Heart left ventricle (tissue), 16 donors: ENCODE results near the gene CAPG. TPM values are rescaled to one million over a fixed set of nuclear protein-coding genes. Genes with fewer than 3 reads are reported as not detected.

Source experiments
- ATAC-seq, 4 donors: fragments of 200-7000 bp; cut with Tn5 transposase; one replicate each; pipeline ENCODE4 v1.9.1; 2020 to 2022; ENCODE audit warnings: moderate library complexity in 4 of 4, mild to moderate bottlenecking in 3 of 4, moderate number of reproducible peaks in 1 of 4
- DNase-seq, 5 donors: peaks; one replicate each; pipeline ENCODE4 v3.0.0-alpha.2; 2020
- H3K27ac ChIP-seq, 12 donors: fragments of 200-600 bp; sonication (generic) in 4 of 12; one replicate each; pipeline versions ENCODE4 v1.5.0 to v1.8.0; 2016 to 2022; ENCODE audit warnings: mild to moderate bottlenecking in 2 of 12
- H3K27me3 ChIP-seq, 9 donors: fragments of 200-600 bp; sonication (generic) in 2 of 9; one replicate each; pipeline versions ENCODE4 v1.5.1 to v1.8.0; 2016 to 2022; ENCODE audit warnings: mild to moderate bottlenecking in 3 of 9
- H3K36me3 ChIP-seq, 9 donors: fragments of 200-600 bp; sonication (generic) in 2 of 9; one replicate each; pipeline versions ENCODE4 v1.5.0 to v1.8.0; 2018 to 2022; ENCODE audit warnings: mild to moderate bottlenecking in 2 of 9
- H3K4me1 ChIP-seq, 12 donors: fragments of 200-600 bp; sonication (generic) in 4 of 12; one replicate each; pipeline versions ENCODE4 v1.5.0 to v1.8.0; 2016 to 2022; ENCODE audit warnings: mild to moderate bottlenecking in 3 of 12
- H3K4me3 ChIP-seq, 12 donors: fragments of 200-600 bp; sonication (generic) in 4 of 12; one replicate each; pipeline versions ENCODE4 v1.5.0 to v1.8.0; 2017 to 2022; ENCODE audit warnings: mild to moderate bottlenecking in 9 of 12, moderate library complexity in 4 of 12
- H3K9me3 ChIP-seq, 12 donors: fragments of 200-600 bp; sonication (generic) in 4 of 12; one replicate each; pipeline versions ENCODE4 v1.5.0 to v1.8.0; 2016 to 2022; ENCODE audit warnings: mild to moderate bottlenecking in 1 of 12
- POLR2A ChIP-seq, 2 donors: fragments of 450-650 bp; IDR thresholded peaks; one replicate each; pipeline ENCODE4 v1.6.1; 2017; ENCODE audit warnings: antibody characterized with exemption in 2 of 2, mild to moderate bottlenecking in 2 of 2, moderate library complexity in 2 of 2
- WGBS, 4 donors: extraction: QIAGEN DNeasy Blood & Tissue Kit in 2 of 4; methylation state at CpG; one replicate each; pipeline versions ENCODE4 v1.1.5 to v1.1.7; 2013 to 2018; 5-methylcytosine and 5-hydroxymethylcytosine counted together
- intact Hi-C, 10 donors: fragments of 100-400 bp; cut with DNase I; formaldehyde crosslinking; loops; one replicate each; pipeline versions ENCODE4 v1.11.1 to v1.14.2; 2022
- polyA plus RNA-seq, 2 donors: library from polyadenylated mRNA; stranded (reverse); fragments of 200-250 nt; gene quantifications; one replicate each; pipeline ENCODE4 v1.2.3, GENCODE V29; 2013
- total RNA-seq, 9 donors: library from RNA; depleted of rRNA in 2 of 9; stranded (reverse); fragments of >200 nt in 2 of 9; fragmentation: NEBNext Ultra II Directional in 3 of 9; extraction: Animal tissue kit (Norgen Biotek cat#: 25700) in 3 of 9; gene quantifications; one replicate each; pipeline versions ENCODE4 v1.1.0 to v1.2.4, GENCODE V29; 2016 to 2023
- TF ChIP-seq, protein P1 (sequence below), 12 donors: fragments of 200-600 bp; sonication (generic) in 4 of 12; IDR thresholded peaks; one replicate each; pipeline versions ENCODE4 v1.5.0 to v1.8.0; 2018 to 2022; ENCODE audit warnings: antibody characterized with exemption in 12 of 12, mild to moderate bottlenecking in 5 of 12
- donor health status: ischemic (EF 13 %, LVEDD 7.1; RV severe dilation, severe dysfunction).
- donor health status: healthy with polysubstance abuse.
- donor health status: DM: no; HTN: yes; CAD: no.
- donor health status: DM: no; HTN: no; CAD: no.
- donor health status: ischemic (EF 25% LVEDD 6.9; RV normal size, moderate dysfunction).
- donor health status: ischemic (EF 25% LVEDD 5.7; RV mildly dilated, moderate dysfunction).
- donor health status: healthy.
- donor health status: DM: yes; HTN: yes; CAD: no.
- donor health status: ischemic (EF 35%, LVEDD 5.7; RV mildly dilated, moderate dysfunction).
- donor health status: nonischemic (EF 11% LVEDD 7.7; RV severe dilation, severe dysfunction).
- donor health status: DM: yes; HTN: yes; CAD: no.
- donor health status: PGD.
- donor health status: ischemic (EF 29% LVEDD 5.4; RV normal size, mild dysfunction).
- donor health status: nonischemic (EF 23%, LVEDD 6.1; RV moderate dilation, normal function).

The CAPG gene
- total and polyA plus RNA-seq, 11 donors, result 2.8 to 91.6 (median 4.5) TPM

GRCh38 chr2:85347599-85347998, 62.6 kb downstream of the CAPG start:
- intact Hi-C loops, result no loop called here
- Histone ChIP-seq H3K27ac (no peak overlapping the region), H3K9me3 (no peaks in the 10 kb centered on the region), H3K36me3 (peaks cover 0 to 88% (median 78%) of the 10 kb centered on the region in 9 donors), H3K4me3 (no peak overlapping the region), H3K27me3 (no peaks in the 10 kb centered on the region), H3K4me1 (peaks cover 0 to 3% (median 0%) of the 10 kb centered on the region in 12 donors)
- no peak for ATAC-seq
- no peak for DNase-seq
- TF ChIP-seq POLR2A (IDR thresholded peaks at IDR 0.05), result no peak
- TF ChIP-seq, protein P1, sequence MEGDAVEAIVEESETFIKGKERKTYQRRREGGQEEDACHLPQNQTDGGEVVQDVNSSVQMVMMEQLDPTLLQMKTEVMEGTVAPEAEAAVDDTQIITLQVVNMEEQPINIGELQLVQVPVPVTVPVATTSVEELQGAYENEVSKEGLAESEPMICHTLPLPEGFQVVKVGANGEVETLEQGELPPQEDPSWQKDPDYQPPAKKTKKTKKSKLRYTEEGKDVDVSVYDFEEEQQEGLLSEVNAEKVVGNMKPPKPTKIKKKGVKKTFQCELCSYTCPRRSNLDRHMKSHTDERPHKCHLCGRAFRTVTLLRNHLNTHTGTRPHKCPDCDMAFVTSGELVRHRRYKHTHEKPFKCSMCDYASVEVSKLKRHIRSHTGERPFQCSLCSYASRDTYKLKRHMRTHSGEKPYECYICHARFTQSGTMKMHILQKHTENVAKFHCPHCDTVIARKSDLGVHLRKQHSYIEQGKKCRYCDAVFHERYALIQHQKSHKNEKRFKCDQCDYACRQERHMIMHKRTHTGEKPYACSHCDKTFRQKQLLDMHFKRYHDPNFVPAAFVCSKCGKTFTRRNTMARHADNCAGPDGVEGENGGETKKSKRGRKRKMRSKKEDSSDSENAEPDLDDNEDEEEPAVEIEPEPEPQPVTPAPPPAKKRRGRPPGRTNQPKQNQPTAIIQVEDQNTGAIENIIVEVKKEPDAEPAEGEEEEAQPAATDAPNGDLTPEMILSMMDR (IDR thresholded peaks at IDR 0.05), result no peak
- WGBS, 4 donors, result 69 to 80% (median 76%) methylated on average over 3 of the region's 3 CpGs

Other genes with a start within 250 kb of the CAPG start
- 100 to 1,000 TPM in 2 of 9 donors, 10 to 100 TPM in 7; 70.7 to 130 (median 83.5) TPM for gene TGOLN2, start 82.4 kb downstream of the CAPG start, total RNA-seq
- gene TGOLN2, start 82.4 kb downstream of the CAPG start, polyA plus RNA-seq, result 10 to 100 TPM; 15.5 to 57.3 TPM
- 10 to 100 TPM; 27.5 to 74.9 (median 50.9) TPM for gene RETSAT, start 55.8 kb downstream of the CAPG start, total RNA-seq
- 10 to 100 TPM; 22.5 to 36.3 TPM for gene RETSAT, start 55.8 kb downstream of the CAPG start, polyA plus RNA-seq
- gene ELMOD3, start 55.6 kb downstream of the CAPG start, total RNA-seq, result 10 to 100 TPM in 4 of 9 donors, 1 to 10 TPM in 5; 6.0 to 18.0 (median 9.5) TPM
- 10 to 100 TPM; 10.2 to 12.5 TPM for gene ELMOD3, start 55.6 kb downstream of the CAPG start, polyA plus RNA-seq
- gene SH2D6, start 8.3 kb upstream of the CAPG start, total RNA-seq, result not detected
- gene SH2D6, start 8.3 kb upstream of the CAPG start, polyA plus RNA-seq, result not detected
- 100 to 1,000 TPM in 7 of 9 donors, 10 to 100 TPM in 2; 66.0 to 218 (median 128) TPM for gene MAT2A, start 128.8 kb upstream of the CAPG start, total RNA-seq
- gene MAT2A, start 128.8 kb upstream of the CAPG start, polyA plus RNA-seq, result 100 to 1,000 TPM in 1 of 2 donors, 10 to 100 TPM in 1; 72.3 to 131 TPM
- gene GGCX, start 151.1 kb upstream of the CAPG start, total RNA-seq, result 10 to 100 TPM; 13.2 to 30.7 (median 20.8) TPM
- 10 to 100 TPM; 12.6 to 28.7 TPM for gene GGCX, start 151.1 kb upstream of the CAPG start, polyA plus RNA-seq
- 100 to 1,000 TPM in 1 of 9 donors, 10 to 100 TPM in 4, 1 to 10 TPM in 4; 5.4 to 103 (median 10.1) TPM for gene VAMP8, start 167.2 kb upstream of the CAPG start, total RNA-seq
- 10 to 100 TPM; 13.8 to 21.7 TPM for gene VAMP8, start 167.2 kb upstream of the CAPG start, polyA plus RNA-seq
- 100 to 1,000 TPM in 1 of 9 donors, 10 to 100 TPM in 8; 21.0 to 186 (median 36.6) TPM for gene VAMP5, start 174.1 kb upstream of the CAPG start, total RNA-seq
- 10 to 100 TPM; 65.4 to 81.9 TPM for gene VAMP5, start 174.1 kb upstream of the CAPG start, polyA plus RNA-seq
- gene RNF181, start 185.4 kb upstream of the CAPG start, total RNA-seq, result 100 to 1,000 TPM in 4 of 9 donors, 10 to 100 TPM in 5; 77.7 to 208 (median 92.0) TPM
- gene RNF181, start 185.4 kb upstream of the CAPG start, polyA plus RNA-seq, result 100 to 1,000 TPM; 165 to 235 TPM
- 10 to 100 TPM in 5 of 9 donors, 1 to 10 TPM in 4; 6.4 to 20.8 (median 11.5) TPM for gene TMEM150A, start 192.3 kb upstream of the CAPG start, total RNA-seq
- 10 to 100 TPM; 10.5 to 14.1 TPM for gene TMEM150A, start 192.3 kb upstream of the CAPG start, polyA plus RNA-seq
- 10 to 100 TPM; 12.0 to 38.2 (median 29.1) TPM for gene C2orf68, start 201.7 kb upstream of the CAPG start, total RNA-seq
- gene C2orf68, start 201.7 kb upstream of the CAPG start, polyA plus RNA-seq, result 10 to 100 TPM; 14.3 to 37.3 TPM
- gene USP39, start 205.8 kb upstream of the CAPG start, total RNA-seq, result 10 to 100 TPM; 26.0 to 55.6 (median 30.5) TPM
- 10 to 100 TPM; 24.3 to 47.1 TPM for gene USP39, start 205.8 kb upstream of the CAPG start, polyA plus RNA-seq